Caco-2 (cell line): ENCODE data around the gene ATP10B. TPM values are rescaled to one million over a fixed set of nuclear protein-coding genes. Genes with fewer than 3 reads are reported as not detected.

Experiments used
- BruUV-seq: library from RNA; stranded (reverse); fragments of 400-500 nt; replicated peaks from 2 replicates; lab custom pipeline; 2021; lab: Mats Ljungman, UMichigan
- CTCF ChIA-PET: fragments of 300-600 bp; sonication (Branson Sonifier 250); formaldehyde crosslinking; loops from one replicate; lab custom pipeline; 2022; ENCODE audit warnings: antibody characterized with exemption; lab: Charles Lee
- POLR2A ChIA-PET: fragments of 300-600 bp; sonication (Branson Sonifier 250); formaldehyde crosslinking; loops from one replicate; lab custom pipeline; 2022; ENCODE audit warnings: antibody characterized with exemption; lab: Charles Lee
- DNase-seq, 2 experiments: peaks; one replicate each; pipeline versions ENCODE4 v3.0.0 to v3.0.0-alpha.2; 2020 to 2022
- H3K27me3 ChIP-seq: replicated peaks from 2 replicates; pipeline ENCODE4 v1.6.0; 2011; ENCODE audit warnings: low read length; ENCODE audit not compliant: control insufficient read depth, insufficient read depth
- H3K36me3 ChIP-seq: 2 replicates; pipeline ENCODE4 v1.5.1; 2011; ENCODE audit warnings: low read length; ENCODE audit not compliant: control insufficient read depth, insufficient read depth
- H3K4me1 ChIP-seq: fragments of 250-450 bp; sonication (Bioruptor Pico); 2 replicates; pipeline ENCODE4 v1.5.1; 2020; ENCODE audit warnings: mild to moderate bottlenecking
- H3K4me3 ChIP-seq: 2 replicates; pipeline ENCODE4 v1.5.1; 2011; ENCODE audit warnings: low read depth, mild to moderate bottlenecking, control low read depth, low read length
- H3K9me3 ChIP-seq: fragments of 250-450 bp; sonication (Bioruptor Pico); 2 replicates; pipeline ENCODE4 v1.5.1; 2020; ENCODE audit warnings: mild to moderate bottlenecking, moderate library complexity
- H3K27ac Mint-ChIP-seq: one replicate; pipeline ENCODE4 v1.8.0; 2022; ENCODE audit warnings: mixed read lengths; ENCODE audit not compliant: unreplicated experiment
- H3K27me3 Mint-ChIP-seq: one replicate; pipeline ENCODE4 v1.8.0; 2022; ENCODE audit warnings: mixed read lengths; ENCODE audit not compliant: insufficient read depth, unreplicated experiment
- H3K36me3 Mint-ChIP-seq: one replicate; pipeline ENCODE4 v1.8.0; 2022; ENCODE audit warnings: mild to moderate bottlenecking, mixed read lengths; ENCODE audit not compliant: insufficient read depth, unreplicated experiment
- H3K4me1 Mint-ChIP-seq: one replicate; pipeline ENCODE4 v1.8.0; 2022; ENCODE audit warnings: low read depth, mixed read lengths; ENCODE audit not compliant: unreplicated experiment
- H3K4me3 Mint-ChIP-seq: one replicate; pipeline ENCODE4 v1.8.0; 2022; ENCODE audit warnings: mild to moderate bottlenecking, moderate library complexity, mixed read lengths; ENCODE audit not compliant: unreplicated experiment
- H3K9me3 Mint-ChIP-seq: one replicate; pipeline ENCODE4 v1.8.0; 2022; ENCODE audit warnings: mixed read lengths; ENCODE audit not compliant: unreplicated experiment
- CTCF ChIP-seq, 2 experiments: fragments of 200-600 bp in 1 of 2; IDR thresholded peaks; 1 replicate in 1 of 2; 2 replicates in 1 of 2; pipeline versions ENCODE4 v1.5.1 to v1.8.0; 2011 to 2022; ENCODE audit warnings: antibody characterized with exemption in 1 of 2, control low read depth in 1 of 2, inconsistent platforms in 1 of 2, low read depth in 1 of 2, low read length in 1 of 2, mild to moderate bottlenecking in 1 of 2, moderate library complexity in 1 of 2; ENCODE audit not compliant: insufficient read depth in 1 of 2, severe bottlenecking in 1 of 2, unreplicated experiment in 1 of 2
- intact Hi-C: fragments of 100-400 bp; cut with micrococcal nuclease; formaldehyde crosslinking; loops from one replicate; pipeline ENCODE4 v1.10.0; 2022; ENCODE audit not compliant: unreplicated experiment
- total RNA-seq: library from RNA; stranded (reverse); gene quantifications from 2 replicates; pipeline ENCODE4 v1.2.3, GENCODE V29; 2022

ATP10B gene
- total RNA-seq, 1 experiment from 2014 or later, result 0.43 TPM

GRCh38 chr5:160837211-160837610 is 14.8 kb downstream of the ATP10B start:
- H3K4me3 ChIP-seq, result no peak overlapping the region
- no peak overlapping the region for H3K27ac Mint-ChIP-seq
- no peak for DNase-seq
- no peak for TF ChIP-seq CTCF (IDR thresholded peaks at IDR 0.05; ENCODE audit: insufficient read depth in 1 of 2, low read depth in 1 of 2, low read length in 1 of 2, severe bottlenecking in 1 of 2, unreplicated experiment in 1 of 2)
- no TSS peak for BruUV-seq
- H3K4me1 ChIP-seq, result no peaks in the 10 kb centered on the region
- no peak overlapping the region for H3K4me3 Mint-ChIP-seq
- peaks cover 22% of the 10 kb centered on the region for H3K9me3 Mint-ChIP-seq
- no peaks in the 10 kb centered on the region for H3K27me3 Mint-ChIP-seq
- POLR2A ChIA-PET, result no interaction called here
- H3K36me3 Mint-ChIP-seq, result no peaks in the 10 kb centered on the region
- CTCF ChIA-PET, result no interaction called here
- intact Hi-C loops, result no loop called here
- peaks cover 2% of the 10 kb centered on the region; the same call in 1 of the 2 replicates for H3K9me3 ChIP-seq
- no peaks in the 10 kb centered on the region for H3K27me3 ChIP-seq
- H3K36me3 ChIP-seq, result no peaks in the 10 kb centered on the region
- no peaks in the 10 kb centered on the region for H3K4me1 Mint-ChIP-seq

GRCh38 chr5:160835818-160836528 is 16.0 kb downstream of the ATP10B start:
- TF ChIP-seq CTCF (IDR thresholded peaks at IDR 0.05; ENCODE audit: insufficient read depth in 1 of 2, low read depth in 1 of 2, low read length in 1 of 2, severe bottlenecking in 1 of 2, unreplicated experiment in 1 of 2), result no peak
- H3K4me3 Mint-ChIP-seq, result no peak overlapping the region
- no peaks in the 10 kb centered on the region for H3K4me1 ChIP-seq
- H3K27me3 ChIP-seq, result no peaks in the 10 kb centered on the region
- no peaks in the 10 kb centered on the region for H3K27me3 Mint-ChIP-seq
- no peaks in the 10 kb centered on the region for H3K4me1 Mint-ChIP-seq
- intact Hi-C loops, result no loop called here
- no peak overlapping the region for H3K4me3 ChIP-seq
- ChIA-PET POLR2A (no interaction called here), CTCF (no interaction called here)
- BruUV-seq, result no TSS peak
- no peak overlapping the region for H3K27ac Mint-ChIP-seq
- H3K9me3 ChIP-seq, result peaks cover 2% of the 10 kb centered on the region; the same call in 1 of the 2 replicates
- no peaks in the 10 kb centered on the region for H3K36me3 ChIP-seq
- peaks cover 15% of the 10 kb centered on the region for H3K9me3 Mint-ChIP-seq
- no peak for DNase-seq
- H3K36me3 Mint-ChIP-seq, result no peaks in the 10 kb centered on the region

- TF ChIP-seq CTCF (IDR thresholded peaks at IDR 0.05; ENCODE audit: insufficient read depth in 1 of 2, low read depth in 1 of 2, low read length in 1 of 2, severe bottlenecking in 1 of 2, unreplicated experiment in 1 of 2), result no peak
- H3K9me3 ChIP-seq, result peaks cover 2% of the 10 kb centered on the region; the same call in 1 of the 2 replicates
- intact Hi-C loops, result no loop called here
- Mint-ChIP-seq H3K9me3 (peaks cover 12% of the 10 kb centered on the region), H3K4me1 (no peaks in the 10 kb centered on the region), H3K4me3 (no peak overlapping the region), H3K27me3 (no peaks in the 10 kb centered on the region), H3K27ac (no peak overlapping the region), H3K36me3 (no peaks in the 10 kb centered on the region)
- no peaks in the 10 kb centered on the region for H3K27me3 ChIP-seq
- DNase-seq, result no peak
- CTCF ChIA-PET, result no interaction called here
- BruUV-seq, result no TSS peak
- POLR2A ChIA-PET, result no interaction called here
- no peaks in the 10 kb centered on the region for H3K4me1 ChIP-seq
- H3K4me3 ChIP-seq, result no peak overlapping the region
- H3K36me3 ChIP-seq, result no peaks in the 10 kb centered on the region
Measured at GRCh38 chr5:160835376-160835775, 16.6 kb downstream of the ATP10B start.
